Stimulated activated naive CD4-positive, alpha-beta T cell treated with Interleukin-2 at 50 U/mL for 16 hours (primary cell): ENCODE measurements around the gene TMPRSS6.

Experiments
- DNase-seq: peaks from one replicate; lab custom pipeline; 2025; lab: John Stamatoyannopoulos, UW

Gene TMPRSS6

DNA sequence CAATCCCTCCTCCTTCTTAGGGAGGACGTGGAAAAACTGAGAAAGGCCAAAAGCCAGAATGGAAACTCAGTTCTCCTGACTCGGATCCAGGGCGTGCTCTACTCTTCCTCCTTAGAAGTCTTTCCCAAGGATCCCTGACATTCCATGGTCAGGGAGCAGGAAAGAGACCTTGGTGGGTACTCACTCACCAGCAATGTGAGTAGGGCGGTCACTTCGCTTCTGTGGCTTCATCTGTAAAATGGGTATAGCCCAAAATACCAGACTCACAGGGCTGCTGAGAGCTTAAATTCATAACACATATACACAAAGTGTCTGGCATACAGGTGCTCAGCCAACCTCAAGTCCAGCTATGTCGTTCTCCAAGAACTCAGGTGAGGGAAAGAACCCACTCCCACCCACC is 58.6 kb downstream of the TMPRSS6 start:
- no peak for DNase-seq

DNA sequence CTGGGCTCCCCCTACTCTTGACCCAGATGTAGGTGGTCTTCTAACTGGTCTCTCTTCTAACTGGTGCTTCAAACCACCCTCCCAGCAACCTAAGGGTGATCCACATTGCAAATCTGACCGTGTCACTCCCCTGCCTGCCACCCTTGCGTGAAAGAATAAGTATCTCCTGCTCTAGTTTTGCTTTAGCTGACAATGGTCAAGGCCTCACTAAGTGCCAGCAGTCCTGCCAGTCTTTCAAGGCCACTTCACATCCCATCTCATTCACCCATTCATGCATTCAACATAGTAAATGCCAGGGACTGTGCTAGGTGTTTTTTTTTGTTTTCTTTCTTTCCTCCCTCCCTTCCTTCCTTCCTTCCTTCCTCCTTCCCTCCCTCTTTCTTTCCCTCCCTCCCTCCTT is 60.3 kb downstream of the TMPRSS6 start:
- no peak for DNase-seq

DNA sequence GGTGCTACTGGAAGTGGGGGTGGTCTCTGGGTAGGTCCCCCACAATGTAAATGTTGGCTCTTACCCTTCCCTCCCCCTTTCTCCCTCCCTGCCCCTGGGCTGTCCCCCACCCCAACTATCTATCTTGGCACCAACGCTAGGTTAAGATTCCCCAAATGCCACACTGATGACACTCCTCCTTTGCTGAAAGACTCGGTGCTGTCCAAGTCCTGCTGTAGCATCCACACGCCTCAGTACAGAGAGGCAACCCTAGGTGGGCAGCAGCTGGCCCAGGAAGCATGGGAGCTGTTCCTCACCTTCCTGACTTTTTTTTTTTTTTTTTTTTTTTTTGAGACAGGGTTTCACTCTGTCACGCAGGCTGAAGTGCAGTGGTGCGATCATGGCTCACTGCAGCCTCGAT is 61.4 kb downstream of the TMPRSS6 start:
- DNase-seq: no peak

DNA sequence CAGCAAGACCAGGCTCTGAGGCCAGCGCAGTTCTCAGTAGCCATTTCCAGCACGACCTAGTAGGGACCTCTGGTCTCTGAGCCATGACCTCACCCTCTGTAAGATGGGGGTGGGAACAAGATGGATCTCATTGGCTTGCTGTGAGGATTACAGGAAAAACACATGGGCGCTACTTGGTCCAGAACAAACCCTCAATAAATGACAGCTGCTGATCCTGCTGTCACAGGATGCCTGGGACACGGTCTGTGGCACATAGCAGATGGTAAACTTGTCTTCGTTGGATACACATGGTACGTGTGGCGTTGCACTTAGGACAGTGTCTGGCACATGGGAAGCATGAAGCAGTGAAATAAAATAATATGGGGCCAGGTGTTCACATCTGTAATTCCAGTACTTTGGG is 62.5 kb downstream of the TMPRSS6 start:
- no peak for DNase-seq

DNA sequence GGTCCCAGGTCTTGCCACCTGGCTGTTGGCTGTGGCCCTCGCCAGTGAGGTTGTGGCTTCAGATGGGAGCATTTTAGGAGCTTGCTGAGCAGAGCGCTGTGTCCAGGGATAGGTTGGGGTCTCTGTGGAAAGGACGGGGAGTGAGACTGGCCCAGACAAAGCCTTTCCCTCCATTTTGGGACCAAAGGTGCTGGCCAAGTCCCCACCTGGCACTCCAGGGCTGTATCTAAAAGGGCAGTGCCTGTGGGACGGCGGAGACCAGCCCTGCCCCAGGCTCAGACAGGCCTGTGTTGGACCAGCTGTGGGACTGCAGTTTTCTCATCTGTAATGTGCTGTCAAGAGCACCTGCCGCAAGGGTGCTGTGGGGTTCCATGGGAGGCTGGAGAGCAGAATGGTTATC is 62.9 kb downstream of the TMPRSS6 start:
- no peak for DNase-seq

DNA sequence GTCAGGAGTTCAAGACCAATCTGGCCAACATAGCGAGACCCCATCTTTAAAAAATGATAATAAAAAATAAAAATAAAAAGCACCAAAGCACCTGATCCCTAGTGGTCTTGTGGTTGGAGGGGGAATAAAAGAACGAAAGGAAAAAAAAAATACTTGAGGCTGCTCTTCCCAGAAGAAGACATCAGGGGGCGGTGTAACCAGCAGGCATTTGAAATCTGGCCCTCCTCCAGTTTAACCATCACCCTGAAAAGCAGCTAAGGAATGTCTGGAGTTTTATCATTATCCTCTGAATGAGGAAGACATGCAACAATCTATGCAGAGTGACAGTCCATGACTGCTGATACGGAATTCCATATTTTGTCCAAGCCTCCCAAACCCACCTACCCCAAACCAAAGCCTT is 63.6 kb downstream of the TMPRSS6 start:
- no peak for DNase-seq

DNA sequence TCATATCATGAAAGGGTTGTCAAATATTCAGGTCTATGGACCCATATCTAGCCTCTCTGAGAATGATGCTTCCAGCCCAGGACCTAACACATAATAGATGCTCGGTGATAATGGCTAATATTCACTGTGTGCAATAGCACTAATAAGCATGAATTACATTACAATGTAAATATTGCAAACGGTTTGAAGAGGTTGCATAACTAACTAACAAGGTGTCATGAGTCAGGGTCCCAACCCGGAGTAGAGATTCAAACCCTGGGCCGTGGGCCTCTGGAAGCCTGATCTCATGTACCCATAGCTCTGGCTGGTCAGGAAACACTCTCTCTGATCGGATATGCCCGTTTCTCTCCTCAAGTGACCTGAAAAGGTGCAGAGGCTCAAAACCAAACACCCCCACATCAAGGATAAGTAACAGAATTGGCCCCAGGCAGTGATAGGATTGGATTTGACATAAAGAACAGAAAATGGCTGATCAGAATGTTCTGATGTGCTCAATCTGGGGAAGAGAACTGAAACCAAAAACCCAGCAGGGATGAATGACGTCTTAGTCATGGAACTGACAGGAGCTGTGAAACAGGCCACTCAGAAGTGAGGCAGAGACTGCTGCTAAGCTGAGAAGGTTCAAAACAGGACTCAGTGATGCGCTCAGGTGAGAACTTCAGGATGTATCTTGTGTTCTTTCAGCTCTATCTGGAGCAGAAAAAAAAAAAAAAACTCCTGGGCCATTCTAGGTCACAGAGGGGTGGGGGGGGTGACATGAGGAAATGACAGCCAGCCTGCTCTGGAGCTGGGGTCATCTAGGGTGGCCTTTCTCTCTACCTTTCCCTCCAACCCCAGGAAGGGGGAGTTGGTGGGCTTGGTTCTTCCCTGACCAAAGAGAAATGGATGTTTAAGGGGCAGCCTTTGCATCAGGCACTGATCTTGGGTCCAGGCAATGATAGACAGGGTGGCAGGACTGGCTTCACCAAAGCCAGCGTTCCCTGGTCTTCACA is 64.6 kb downstream of the TMPRSS6 start:
- no peak for DNase-seq

DNA sequence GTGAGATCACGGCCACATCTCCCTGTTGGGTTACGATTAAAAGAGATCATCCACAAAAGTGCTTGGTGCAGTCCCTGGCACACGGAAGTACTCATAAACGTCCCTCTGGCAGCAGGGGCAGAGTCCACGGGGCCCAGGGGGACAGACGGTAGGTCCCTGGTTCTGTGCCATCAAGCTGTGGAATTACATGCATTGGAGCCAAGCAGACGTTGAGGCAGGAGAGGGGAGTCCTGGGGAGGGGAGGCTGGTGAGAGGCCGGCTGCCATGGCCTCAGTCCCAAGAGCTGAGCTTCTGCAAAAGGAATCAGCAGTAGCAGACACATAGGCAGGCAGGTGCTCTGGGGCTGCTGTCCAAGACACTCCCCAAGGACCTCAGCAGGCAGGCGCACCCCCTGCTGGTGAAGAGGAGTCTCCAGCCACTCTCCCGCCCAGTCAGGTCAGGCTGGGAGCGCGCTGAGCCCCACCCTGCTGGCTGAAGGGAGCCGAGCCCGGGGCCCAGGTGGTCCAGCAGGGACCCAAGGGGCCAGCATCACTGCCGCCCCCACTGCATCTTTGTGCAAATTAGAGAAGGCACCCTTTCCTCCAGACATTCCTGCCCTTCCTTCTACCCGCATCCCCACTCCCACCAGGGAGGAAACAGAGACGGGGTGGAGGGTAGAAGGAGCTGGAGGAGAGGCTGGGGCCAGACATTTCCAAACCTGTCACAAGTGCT is 65.5 kb downstream of the TMPRSS6 start:
- DNase-seq: peak; percentile 9

DNA sequence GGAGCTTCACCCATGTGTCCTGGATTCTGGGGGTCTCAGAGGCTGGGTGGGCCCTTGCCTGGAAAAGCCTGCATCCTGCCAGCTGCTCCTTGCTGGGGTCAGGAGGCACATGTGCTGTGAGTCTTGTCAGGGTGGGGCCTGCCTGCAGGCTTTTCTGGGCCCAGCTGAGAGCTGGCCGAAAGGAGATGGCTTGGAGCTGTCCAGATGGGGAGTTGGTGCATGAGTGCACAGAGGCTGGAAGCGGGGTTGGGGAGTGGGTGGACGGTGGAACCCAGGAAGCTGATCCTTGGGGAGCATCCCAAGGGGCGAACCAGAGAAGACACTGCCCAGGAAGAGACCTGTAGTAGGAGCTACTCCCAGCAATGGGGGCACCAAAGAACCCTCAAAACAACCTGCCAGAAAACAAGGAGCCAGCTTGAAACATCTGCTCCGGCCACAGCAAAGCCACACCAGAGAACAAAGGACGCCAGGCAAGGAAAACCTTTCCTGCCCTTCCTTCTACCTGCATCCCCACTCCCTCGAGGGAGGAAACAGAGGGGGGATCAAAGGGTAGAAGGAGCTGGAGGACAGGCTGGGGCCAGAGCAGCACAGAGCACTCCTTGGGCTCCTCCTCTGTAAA is 66.2 kb downstream of the TMPRSS6 start:
- no peak for DNase-seq

DNA sequence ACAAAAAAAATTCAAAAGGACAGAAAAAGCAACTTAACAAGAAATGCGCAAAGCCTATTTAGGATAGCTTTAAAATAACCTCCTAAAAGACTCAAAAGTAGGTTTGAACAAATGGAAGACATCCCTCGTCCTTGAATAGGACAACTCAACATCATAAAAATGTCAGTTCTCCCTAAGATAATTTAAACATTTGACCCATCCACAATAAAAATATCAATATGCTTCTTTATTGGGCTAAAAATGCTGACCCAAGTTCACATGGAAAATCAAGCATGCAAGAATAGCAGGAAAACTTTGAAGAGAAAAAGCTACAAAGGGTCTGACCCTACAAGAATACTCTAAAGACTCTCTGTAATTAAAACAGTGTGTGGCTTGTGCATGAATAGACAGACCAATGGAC is 70.0 kb downstream of the TMPRSS6 start:
- no peak for DNase-seq

DNA sequence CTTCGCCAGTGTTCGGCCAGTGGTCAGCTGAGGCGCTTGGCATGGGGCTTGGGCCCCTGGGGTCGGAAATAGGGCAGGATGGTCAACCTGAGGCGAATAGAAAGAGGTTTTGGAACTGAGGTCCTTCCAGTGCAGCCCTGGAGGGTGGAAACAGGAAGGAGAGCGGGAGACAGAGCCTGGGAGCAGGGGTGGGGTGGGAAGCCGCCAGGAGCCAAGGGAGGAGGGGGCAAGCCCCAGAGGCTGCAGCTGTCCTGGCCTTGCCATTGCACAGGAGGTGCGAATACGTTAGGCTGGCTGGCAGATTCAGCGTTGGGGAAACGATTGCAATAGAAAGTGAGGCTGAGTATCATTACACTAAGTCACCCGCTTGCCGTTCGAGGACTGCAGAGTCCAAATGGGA is 71.8 kb downstream of the TMPRSS6 start:
- DNase-seq: no peak

DNA sequence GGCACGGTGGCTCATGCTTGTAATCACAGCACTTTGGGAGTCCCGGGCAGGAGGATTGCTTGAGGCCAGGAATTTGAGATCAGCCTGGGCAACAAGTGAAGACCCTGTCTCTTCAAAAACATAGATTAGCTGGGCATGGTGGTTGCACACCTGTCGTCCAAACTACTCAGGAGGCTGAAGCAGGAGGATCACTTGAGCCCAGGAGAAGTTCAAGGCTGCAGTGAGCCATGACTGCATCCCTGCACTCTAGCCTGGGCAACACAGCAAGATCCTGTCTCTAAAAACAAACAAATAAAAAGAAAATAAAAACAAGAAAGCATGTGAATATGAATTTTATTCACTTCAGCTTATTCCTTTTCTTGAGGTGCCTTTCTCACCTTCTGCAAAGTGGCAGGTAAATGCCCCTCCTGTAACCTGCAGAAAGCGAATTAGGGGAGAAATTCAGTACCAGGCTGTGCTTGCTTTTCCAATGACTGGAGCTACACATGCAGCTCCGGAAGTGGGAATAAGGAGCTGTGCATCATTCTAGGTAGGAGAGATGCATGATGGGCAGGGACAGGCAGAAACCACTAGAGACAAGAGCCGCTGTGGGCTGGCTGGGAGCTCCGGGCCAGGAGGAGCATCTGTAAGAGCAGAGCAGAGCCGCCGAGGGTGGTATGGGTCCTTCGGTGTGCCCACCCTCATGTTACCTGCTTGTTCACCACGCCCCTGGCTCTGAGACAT is 72.7 kb downstream of the TMPRSS6 start:
- DNase-seq: no peak

DNA sequence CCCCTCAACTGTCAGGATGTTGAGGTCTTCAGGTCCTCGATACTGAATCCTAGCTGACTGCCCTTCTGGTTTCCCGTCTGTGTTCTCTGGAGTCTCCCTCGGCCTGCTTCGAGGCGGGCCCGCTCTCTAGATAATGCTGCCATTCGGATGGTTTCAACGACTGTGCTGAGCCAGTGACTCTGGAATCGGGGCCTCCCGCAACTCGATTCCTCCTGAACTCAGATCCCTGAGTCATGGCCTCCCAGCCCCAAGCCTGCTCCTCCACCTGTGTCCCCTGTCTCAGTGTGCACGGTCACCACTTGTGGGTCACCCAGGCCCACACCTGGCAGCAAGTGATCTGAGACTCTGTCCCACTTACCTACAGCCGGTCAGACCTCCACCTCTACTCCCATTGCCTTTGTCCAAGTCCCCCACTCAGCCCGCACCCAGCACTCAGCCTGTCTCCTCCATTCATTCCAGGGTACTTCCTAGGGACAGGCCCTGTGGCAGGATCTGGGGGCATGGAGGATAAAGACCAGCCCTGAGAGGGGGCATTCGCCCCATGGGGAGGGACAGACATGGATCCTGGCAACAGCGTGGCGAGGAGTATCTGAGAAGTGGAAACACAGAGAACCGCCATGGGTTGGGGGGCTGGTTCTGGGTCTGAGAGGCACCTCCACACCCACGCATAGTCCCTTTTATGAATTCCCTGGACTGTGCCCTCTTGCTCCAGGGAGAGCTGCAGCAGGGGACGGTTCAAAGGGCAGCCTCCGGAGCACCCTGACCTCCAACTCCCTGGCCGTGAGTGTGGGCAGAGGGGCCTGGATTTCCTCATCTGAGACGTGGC is 75.7 kb downstream of the TMPRSS6 start:
- no peak for DNase-seq

DNA sequence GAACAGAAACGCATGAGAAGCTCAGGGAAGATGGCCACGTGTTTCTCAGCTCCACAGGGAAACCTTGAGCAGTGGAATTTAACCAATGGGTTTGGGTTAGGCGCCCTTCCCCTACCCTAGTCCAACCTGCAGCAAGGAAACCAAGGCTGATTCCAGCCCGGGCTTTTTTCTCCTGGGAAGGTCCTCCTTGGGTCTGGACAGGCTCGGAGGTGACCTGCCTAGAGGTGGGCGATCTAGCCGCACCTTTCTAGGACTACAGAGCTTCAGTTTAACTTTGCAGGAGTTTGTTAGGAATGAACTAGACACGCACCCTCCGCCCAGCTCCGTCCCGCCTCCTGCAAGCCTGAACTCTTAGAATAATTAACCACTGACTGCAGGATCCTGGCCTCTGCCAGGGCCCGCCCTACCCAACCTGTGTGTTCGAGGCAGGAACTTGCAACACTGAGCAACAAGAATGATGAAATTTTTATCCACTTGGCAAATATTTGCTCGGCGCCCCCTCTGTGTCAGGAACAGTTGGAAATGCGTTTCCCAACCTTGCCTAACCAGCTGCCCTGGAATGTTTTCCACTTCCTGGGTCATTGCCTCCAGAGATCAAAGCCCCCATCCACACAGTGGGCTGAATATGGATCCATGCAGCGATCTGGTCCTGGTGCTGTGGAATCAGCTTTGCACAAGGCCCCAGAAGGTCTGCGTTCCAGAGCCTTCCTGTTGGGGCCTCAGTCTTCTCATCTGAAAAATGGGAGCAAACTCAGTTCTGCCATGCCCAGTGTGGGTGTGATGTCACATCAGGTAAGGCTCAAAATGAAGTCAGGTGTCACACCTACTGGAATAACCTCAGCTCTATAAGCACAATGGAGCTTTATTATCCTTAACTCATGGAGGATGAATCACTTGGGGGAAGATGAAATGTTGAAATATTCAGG is 76.7 kb downstream of the TMPRSS6 start:
- no peak for DNase-seq

DNA sequence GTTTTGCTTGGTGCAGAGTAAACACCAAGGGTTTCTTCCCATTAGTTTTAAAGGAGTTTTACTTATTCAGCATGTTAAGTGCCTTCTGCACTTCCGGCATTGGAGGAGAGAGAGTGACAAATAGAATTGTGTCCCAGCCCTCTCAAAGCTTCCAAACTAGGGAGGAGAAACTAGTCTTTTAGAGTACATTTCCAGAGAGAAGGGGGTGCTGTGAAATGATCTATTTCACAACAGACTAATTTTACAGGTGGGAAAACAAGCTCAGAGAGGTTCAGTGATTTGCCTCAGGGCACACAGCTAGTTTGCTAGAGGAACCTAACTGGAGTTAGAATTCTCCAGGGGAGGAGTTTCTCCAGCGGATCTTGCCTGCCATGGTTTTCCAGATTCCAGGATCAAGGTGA is 77.4 kb downstream of the TMPRSS6 start:
- no peak for DNase-seq

DNA sequence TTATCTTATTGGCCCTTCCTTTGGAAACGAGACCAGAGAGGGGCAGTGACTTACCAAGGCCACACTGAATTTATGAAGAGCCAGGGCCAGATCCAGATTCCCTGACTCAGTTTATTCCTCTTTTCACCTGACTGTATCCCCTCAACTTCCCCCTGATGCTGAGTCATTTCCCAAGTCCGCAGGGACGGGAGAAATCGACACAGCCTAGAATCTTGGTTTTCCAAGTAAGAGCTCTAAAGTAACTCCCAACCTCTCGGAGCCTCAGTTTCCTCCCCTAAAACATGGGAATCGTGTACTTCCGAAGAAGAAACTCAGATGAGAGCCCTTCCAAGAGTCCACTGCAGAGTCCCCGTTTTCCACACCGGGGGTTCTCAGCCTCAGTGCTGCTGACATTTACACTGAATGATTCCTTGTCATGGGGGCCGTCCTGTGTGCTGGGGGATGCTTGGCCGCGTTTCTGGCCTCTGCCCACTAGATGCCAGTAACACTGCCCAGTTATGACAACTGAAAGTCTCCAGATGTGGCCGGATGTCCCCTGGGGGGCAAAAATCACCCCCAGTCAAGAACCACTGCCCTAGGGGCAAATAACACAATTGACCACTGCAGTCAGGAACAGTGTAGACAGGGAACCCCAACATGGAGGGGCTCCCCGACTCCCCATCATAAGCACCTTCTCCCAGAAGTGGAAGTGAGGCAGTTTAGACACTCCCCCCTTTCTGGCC is 78.8 kb downstream of the TMPRSS6 start:
- DNase-seq: no peak

DNA sequence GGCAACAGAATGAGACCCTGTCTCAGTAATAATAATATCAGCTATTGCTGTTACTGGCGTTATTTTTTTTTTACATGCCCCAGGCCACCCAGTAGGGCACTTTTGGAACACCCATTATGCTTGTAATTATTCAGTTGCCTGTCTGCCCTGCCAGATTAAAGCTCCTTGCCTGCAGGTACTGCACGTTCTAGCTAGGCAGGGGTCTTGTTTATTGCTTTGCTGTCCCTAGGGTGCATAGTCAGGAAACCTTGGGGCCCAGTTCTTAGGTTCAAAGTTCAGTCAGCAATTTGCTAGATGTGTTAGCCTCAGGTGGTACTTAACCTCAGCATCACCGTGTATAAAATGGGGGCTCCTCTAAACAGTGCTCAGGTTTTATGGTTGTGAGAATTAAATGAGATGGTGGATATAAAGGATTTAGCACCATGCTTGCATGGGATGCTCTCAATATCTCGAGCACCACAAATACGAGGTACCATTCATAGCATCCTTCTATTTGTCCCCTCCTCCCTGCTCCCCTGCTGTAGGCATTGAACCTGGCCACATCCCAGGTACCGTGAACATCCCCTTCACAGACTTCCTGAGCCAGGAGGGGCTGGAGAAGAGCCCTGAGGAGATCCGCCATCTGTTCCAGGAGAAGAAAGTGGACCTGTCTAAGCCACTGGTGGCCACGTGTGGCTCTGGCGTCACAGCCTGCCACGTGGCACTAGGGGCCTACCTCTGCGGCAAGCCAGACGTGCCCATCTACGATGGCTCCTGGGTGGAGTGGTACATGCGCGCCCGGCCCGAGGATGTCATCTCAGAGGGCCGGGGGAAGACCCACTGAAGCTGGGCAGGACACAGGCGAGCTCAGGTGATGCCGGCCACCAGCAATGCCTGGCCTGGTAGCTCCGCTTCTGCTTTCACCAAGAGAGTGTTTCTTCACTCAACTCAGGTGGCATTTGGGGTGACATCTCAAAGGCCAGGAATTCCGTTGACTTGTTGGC is 80.5 kb downstream of the TMPRSS6 start:
- DNase-seq: no peak

DNA sequence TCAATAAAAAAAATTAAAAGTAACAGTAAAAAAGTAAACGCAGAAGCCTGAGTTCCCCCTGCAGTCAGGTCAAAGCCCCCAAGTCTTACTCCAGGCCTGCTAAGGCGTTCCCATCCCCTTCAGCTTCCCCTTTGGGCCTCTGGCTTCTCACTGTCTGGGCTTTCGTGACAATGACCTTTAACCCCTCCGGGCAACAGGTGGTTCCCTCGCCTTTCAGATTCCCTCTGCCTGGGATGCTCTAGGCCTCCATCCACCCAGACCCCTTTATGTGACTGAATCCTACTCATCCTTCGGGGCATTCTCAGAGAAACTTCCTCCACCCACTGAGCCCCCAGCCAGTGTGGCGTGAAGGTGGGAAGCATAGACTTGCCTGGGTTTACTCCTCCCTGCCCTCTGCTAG is 82.0 kb downstream of the TMPRSS6 start:
- DNase-seq: no peak
